ENCODE results near the gene RSPH1.

GRCh38 chr21:42461185-42461520 lies 34.9 kb downstream of the RSPH1 start:
- TF ChIP-seq CTCF (conservative IDR thresholded peaks at IDR 0.05; ENCODE audit: low read depth, low read length) = no peak
- no peak for TF ChIP-seq SMC3 (IDR thresholded peaks at IDR 0.05; ENCODE audit: low read depth, low read length)
- TF ChIP-seq CEBPB (IDR thresholded peaks at IDR 0.05; ENCODE audit: low read depth, low read length) = no peak
- TF ChIP-seq POLR2A (IDR thresholded peaks at IDR 0.05; ENCODE audit: low read depth, low read length) = no peak
- TF ChIP-seq BHLHE40 (IDR thresholded peaks at IDR 0.05; ENCODE audit: low read depth, low read length) = no peak
- TF ChIP-seq ELK1 (IDR thresholded peaks at IDR 0.05; ENCODE audit: borderline replicate concordance, low read depth, low read length) = no peak
- no peak for TF ChIP-seq MAZ (IDR thresholded peaks at IDR 0.05; ENCODE audit: borderline replicate concordance, low read depth, low read length)
- no peak for TF ChIP-seq NFE2L2 (IDR thresholded peaks at IDR 0.05; ENCODE audit: low read depth, low read length)
- no peak for TF ChIP-seq USF2 (IDR thresholded peaks at IDR 0.05; ENCODE audit: low read depth, low read length)
- TF ChIP-seq MAFK (IDR thresholded peaks at IDR 0.05; ENCODE audit: low read depth, low read length) = no peak
- no peak for TF ChIP-seq RAD21 (IDR thresholded peaks at IDR 0.05; ENCODE audit: low read length)
- no peak for TF ChIP-seq MXI1 (IDR thresholded peaks at IDR 0.05; ENCODE audit: borderline replicate concordance, low read depth, low read length)

Data from IMR-90 (cell line).